ENCODE data around the gene CENPH. TPM values are rescaled to one million over a fixed set of nuclear protein-coding genes. Genes with fewer than 3 reads are reported as not detected.
A peak's percentile ranks its signal among the peaks of the same experiment; 100 is the strongest.
"Not testable (repeated sequence)": the region's sequence is repeated elsewhere in the genome, so short reads cannot be mapped to it uniquely, and the experiment has no call there.

Gene CENPH
- total RNA-seq, 4 donors from 2014 or later, result 0.88 to 3.4 (median 1.9) TPM

DNA sequence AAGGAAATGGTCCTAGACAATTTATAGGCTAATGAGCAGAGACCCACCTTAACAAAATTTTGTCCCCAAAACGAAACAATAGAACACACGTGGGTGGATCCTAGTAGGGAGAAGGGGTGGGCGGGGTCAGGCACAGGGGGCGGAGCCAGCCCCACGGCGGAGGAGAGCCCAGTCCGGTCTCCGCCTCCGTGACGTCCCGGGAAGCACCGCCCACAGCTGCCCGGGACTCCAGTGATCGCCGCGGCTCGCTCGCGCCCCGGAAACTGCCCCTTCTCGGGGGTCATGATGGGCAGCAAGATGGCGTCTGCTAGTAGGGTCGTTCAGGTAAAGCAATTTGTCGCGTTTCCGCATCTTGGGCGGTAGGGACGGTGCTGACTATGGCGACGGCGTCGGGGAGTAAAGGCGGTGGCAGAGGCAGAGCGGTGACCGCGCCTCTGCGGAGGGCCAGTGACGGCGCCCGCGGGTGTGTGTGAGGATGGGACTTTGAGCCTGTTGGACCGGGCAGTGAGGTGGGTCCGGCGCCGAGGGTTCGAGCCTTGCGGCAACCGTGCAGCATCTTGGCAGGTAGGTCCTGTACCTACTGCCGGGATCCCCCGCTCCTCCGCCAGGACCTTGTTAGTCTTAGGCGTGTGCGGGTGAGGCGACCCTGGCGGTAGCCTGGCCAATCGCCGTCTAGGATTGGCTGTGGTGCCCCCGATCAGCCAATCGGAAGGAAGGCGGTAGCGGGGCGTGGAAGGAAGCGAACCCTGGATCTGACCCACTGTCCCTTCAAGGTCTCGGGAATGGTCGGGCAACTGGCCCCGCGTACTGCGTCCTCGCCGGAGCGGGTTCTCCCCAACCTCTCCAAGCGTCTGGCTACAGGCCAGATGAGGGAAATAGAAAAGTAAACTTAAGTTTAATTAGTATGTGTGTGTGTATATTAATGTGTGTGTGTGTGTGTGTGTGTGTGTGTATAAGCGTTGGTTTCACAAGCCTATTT is 28.5 kb downstream of the CENPH start:
- Histone ChIP-seq H3K4me3 (replicated peaks in 1 of 3) (peak overlapping the region; percentile 67 to 97 (median 72)), H3K36me3 (no peaks in the 10 kb centered on the region)
- peak in 4 of 6 experiments; percentile 35 to 46 (median 40) for TF ChIP-seq CTCF (IDR thresholded peaks at IDR 0.05)
- TF ChIP-seq POLR2A (IDR thresholded peaks at IDR 0.05), result peak; percentile 19 to 76

DNA sequence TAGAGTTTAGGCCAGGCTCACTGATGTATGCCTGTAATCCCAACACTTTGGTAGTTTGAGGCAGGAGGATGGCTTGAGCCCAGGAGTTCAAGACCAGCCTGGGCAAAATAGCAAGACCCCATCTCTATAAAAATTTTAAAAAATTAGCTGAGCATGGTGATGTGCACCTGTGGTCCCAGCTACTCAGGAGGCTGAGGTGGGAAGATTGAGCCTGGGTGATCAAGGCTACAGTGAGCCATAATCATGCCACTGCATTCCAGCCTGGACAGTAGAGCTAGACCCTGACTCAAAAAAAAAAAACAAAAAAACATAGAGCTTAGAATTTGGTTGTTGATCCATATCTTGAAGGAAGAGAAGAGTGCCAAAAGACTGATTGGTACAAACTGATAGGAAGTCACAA is 30.6 kb downstream of the CENPH start:
- no peaks in the 10 kb centered on the region for H3K9me3 ChIP-seq
- H3K36me3 ChIP-seq, result peaks cover 0 to 3% of the 10 kb centered on the region in 2 donors
- DNase-seq, result no peak
- H3K27me3 ChIP-seq, result no peaks in the 10 kb centered on the region
- TF ChIP-seq POLR2A (IDR thresholded peaks at IDR 0.05), result no peak
- TF ChIP-seq CTCF (IDR thresholded peaks at IDR 0.05), result no peak
- intact Hi-C loops (cut with DNase I), result loop anchor here (5.0 kb wide), 1 partner anchor 53 kb away; the partner anchor contains the start of gene CCNB1
- no peak overlapping the region for H3K4me3 ChIP-seq (replicated peaks in 1 of 3)
- H3K27ac ChIP-seq, result no peak overlapping the region
- H3K4me1 ChIP-seq, result peaks cover 8 to 9% of the 10 kb centered on the region in 2 donors

More for the DNA sequence above, 28.5 kb downstream of the CENPH start:
- 0 to 1% methylated on average over 35 to 54 of the region's 73 CpGs for WGBS, 2 donors
- Histone ChIP-seq H3K27ac (peak overlapping the region; percentile 81 to 91 (median 88)), H3K27me3 (no peaks in the 10 kb centered on the region), H3K4me1 (peaks cover 8 to 9% of the 10 kb centered on the region in 2 donors), H3K9me3 (no peaks in the 10 kb centered on the region)
- peak; percentile 98 to 99 for DNase-seq
- intact Hi-C loops (cut with DNase I), result loop anchor here (5.0 kb wide), 1 partner anchor 51 kb away; the partner anchor contains the start of gene CCNB1

GRCh38 chr5:69220371-69220770 is 31.0 kb downstream of the CENPH start:
- H3K27ac ChIP-seq; H3K27me3 ChIP-seq; H3K36me3 ChIP-seq; H3K4me1 ChIP-seq; DNase-seq; H3K9me3 ChIP-seq; H3K4me3 ChIP-seq (replicated peaks in 1 of 3); intact Hi-C loops (cut with DNase I): not testable (repeated sequence)
- WGBS, 2 donors, result 92 to 97% methylated on average over 18 of the region's 18 CpGs

DNA sequence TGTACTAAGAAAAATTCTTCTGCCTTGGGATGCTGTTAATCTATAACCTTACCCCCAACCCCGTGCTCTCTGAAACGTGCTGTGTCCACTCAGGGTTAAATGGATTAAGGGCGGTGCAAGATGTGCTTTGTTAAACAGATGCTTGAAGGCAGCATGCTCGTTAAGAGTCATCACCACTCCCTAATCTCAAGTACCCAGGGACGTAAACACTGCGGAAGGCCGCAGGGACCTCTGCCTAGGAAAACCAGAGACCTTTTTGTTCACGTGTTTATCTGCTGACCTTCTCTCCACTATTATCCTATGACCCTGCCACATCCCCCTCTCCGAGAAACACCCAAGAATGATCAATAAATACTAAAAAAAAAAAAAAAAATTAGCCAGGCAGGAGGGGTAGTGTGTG is 31.4 kb downstream of the CENPH start:
- H3K4me3 ChIP-seq (replicated peaks in 1 of 3); H3K36me3 ChIP-seq; H3K4me1 ChIP-seq; H3K27me3 ChIP-seq; H3K9me3 ChIP-seq; intact Hi-C loops (cut with DNase I): not testable (repeated sequence)
- peak; percentile 7 to 18 for DNase-seq
- peak overlapping the region in 1 of 3 donors; percentile 44 for H3K27ac ChIP-seq
- WGBS, 2 donors, result 60 to 73% methylated on average over 9 of the region's 9 CpGs

DNA sequence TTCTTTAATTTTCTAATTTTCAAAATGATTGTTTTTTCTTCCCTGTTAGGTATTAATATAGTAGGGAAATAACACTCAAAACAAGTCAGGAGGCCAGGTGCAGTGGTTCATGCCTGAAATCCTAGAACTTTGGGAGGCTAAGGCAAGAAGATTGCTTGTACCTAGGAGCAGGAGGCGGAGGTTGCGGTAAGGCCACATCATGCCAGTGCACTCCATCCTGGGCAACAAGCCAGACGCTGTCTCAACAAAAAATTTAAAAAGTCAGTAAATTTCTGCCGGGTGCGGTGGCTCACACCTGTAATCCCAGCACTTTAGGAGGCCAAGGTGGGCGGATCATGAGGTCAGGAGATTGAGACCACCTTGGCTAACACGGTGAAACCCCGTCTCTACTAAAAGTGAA is 35.1 kb downstream of the CENPH start:
- no peak for DNase-seq
- H3K4me3 ChIP-seq (replicated peaks in 1 of 3), result no peak overlapping the region
- WGBS, 2 donors, result 88 to 96% methylated on average over 8 of the region's 8 CpGs

More for the DNA sequence above, 35.1 kb downstream of the CENPH start:
- no peaks in the 10 kb centered on the region for H3K9me3 ChIP-seq
- H3K27ac ChIP-seq, result no peak overlapping the region
- H3K4me1 ChIP-seq, result no peaks in the 10 kb centered on the region
- no peak for TF ChIP-seq POLR2A (IDR thresholded peaks at IDR 0.05)
- TF ChIP-seq CTCF (IDR thresholded peaks at IDR 0.05), result no peak
- H3K27me3 ChIP-seq, result no peaks in the 10 kb centered on the region
- peaks cover 6 to 15% of the 10 kb centered on the region in 2 donors for H3K36me3 ChIP-seq
- intact Hi-C loops (cut with DNase I), result no loop called here

Measured in thyroid gland (tissue), 4 donors.